Stimulated activated CD4-positive, alpha-beta T cell treated with anti-CD3 and anti-CD28 coated beads, Interleukin-1b, Interleukin-23, amount 100 ng/mL, for 24 hours (primary cell): ENCODE data around the gene KCNA4.
"Not testable (repeated sequence)": the region's sequence is repeated elsewhere in the genome, so short reads cannot be mapped to it uniquely, and the experiment has no call there.

Source experiments
- DNase-seq, 4 experiments: peaks; one replicate each; pipeline ENCODE4 v3.0.0-alpha.2; 2020; ENCODE audit warnings: low read depth in 4 of 4, low spot score in 1 of 4

The KCNA4 gene

DNA sequence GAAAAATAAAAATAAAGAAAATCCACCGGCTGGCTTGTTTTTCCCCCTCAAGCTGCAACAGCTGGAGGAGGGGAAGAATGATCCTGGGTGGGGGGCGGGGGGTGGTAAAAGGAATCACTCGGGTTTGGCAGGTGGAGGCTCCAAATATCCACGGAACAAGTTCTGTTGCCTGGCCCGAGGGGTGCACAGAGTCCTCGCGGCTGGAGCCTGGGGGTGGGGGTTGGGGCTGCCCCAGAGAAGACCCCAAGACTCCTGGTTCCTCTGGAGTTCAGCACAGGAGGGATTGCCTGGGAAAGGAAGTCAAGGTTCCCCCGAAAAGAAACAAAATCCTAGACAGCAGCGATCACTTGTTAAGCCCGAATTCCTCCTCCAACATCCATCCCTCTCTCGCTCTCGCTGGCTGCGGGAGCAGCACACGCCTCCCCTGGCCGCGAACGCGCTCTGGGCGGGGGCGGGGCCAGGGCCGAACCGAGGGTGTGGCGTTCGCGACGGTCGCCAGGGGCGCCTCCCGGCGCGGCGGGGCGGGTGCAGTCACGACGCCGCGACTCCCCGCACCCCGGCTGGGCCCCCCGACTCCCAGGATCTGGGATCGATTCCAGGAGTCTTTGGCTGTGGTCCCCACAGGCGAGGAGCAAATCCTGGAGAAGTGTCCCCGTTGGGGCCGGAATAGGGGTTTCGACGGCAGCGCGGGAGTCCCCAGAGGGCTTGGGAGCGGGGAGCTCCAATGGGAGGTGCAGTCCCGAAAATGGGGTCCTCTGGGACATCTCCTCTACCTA, at the start of gene KCNA4:
Gene KCNA4, minus strand, starts transcription at position 443 of the 776 bp plus-strand sequence. CDS start 4,352 bp downstream, outside the sequence.
- DNase-seq = no peak

- DNase-seq = no peak
These were observed 45.3 kb upstream of the KCNA4 start for GRCh38 chr11:30062103-30062502.

GRCh38 chr11:30059172-30059815, 42.5 kb upstream of the KCNA4 start:
- DNase-seq = no peak

DNA sequence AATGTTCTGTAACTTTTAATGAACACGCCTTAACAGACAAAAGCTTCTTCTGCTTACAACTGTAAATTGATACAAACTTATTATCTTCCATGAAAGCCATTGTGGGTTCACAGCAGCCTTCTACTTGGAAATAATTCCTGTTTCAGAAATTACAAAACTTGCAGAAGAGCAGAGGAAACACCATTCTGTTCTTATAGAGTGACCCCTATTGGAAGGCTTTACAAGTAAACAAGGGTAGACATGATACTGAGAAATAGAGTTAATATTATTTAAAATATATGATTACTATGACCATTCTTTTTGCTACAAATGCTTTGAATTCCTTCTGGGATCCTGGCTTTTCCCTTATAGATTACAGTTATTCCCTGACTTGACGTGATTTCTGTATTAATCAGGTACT, 32.4 kb upstream of the KCNA4 start:
- DNase-seq = no peak

GRCh38 chr11:30046578-30046945, 29.7 kb upstream of the KCNA4 start:
- no peak for DNase-seq

GRCh38 chr11:30045921-30046577, 29.2 kb upstream of the KCNA4 start:
- DNase-seq = no peak

DNA sequence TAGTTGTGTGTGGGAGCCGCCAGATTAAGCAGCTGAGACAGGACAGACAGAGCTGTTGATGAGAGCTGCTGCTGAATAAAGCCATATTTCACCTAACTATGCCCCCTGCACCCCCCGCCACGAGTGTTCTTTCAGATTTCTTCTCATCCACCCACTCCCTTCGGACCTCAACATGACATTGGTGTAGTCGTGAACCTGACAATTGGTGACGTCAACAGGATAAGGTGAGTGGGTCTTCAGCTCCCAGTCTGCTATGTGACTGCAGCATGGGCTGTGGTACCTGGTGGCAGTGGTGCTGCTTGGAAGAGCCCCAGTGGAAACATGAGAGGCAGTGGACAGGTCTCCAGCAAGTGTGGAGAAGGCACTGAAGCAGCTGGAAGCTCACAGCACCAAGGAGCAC, 28.3 kb upstream of the KCNA4 start:
- DNase-seq = no peak

DNA sequence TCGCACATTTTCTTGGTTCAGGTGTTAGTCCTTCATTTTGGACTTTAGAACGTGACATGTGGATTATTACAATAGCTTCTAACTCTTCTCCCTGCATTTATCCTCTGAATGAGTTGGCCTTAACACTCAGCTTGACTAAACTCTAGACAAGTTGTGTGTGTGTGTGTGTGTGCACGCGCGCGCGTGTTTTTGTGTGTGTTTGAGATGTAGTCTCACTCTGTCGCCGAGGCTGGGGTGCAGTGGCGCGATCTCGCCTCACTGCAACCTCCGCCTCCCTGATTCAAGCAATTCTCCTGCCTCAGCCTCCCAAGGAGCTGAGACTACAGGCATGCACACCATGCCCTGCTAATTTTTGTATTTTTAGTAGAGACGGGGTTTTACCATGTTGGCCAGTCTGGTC, 24.3 kb upstream of the KCNA4 start:
- DNase-seq = no peak

DNA sequence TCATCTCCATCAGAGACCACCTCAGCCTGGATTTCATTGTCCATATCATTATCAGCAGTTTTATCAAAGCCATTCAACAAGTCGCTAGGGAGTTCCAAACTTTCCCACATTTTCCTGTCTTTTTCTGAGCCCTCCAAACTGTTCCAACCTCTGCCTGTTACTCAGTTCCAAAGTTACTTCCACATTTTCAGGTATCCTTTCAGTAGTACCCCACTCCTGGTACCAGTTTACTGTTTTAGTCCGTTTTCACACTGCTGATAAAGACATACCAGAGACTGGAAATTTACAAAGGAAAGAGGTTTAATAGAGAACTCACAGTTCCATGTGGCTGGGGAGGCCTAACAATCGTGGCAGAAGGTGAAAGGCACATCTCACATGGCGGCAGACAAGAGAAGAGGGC, 17.9 kb upstream of the KCNA4 start:
- DNase-seq = not testable (repeated sequence)

GRCh38 chr11:30034166-30034565, 17.3 kb upstream of the KCNA4 start:
- not testable (repeated sequence) for DNase-seq

DNA sequence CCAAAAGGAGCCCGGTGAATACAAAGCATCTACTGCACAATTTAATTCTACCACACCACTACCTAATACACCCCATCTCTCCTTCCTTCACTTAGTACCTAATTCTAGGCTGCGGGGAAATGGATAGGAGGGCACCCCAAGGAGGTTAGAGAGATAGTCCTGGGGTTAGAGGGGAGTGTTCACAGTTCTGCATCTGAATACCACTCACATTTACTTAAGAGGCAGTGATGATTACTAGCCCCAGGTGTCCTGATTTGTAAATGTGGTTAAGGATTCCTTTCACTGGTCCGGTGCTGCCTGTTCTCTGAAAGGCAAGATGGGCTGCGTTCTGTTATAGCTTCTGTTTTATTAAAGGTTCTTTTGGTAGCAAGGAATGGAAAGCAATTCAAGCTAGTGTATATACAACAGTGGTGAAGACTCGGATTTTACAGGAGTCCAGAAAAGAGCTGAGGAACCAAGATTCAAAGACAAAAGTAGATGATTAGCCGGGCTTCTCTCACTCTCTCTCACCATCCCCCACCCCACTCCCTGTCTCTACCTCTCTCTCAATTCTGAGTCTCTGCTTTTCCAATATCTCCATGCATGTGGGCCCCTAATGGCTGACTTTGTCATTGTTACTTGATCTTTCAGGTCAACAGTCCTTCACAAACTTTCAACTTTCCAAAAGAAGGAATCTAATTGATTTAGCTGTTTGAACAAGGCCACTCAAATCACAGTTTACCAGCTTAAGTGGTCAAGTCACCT, 8.7 kb upstream of the KCNA4 start:
- DNase-seq = no peak

DNA sequence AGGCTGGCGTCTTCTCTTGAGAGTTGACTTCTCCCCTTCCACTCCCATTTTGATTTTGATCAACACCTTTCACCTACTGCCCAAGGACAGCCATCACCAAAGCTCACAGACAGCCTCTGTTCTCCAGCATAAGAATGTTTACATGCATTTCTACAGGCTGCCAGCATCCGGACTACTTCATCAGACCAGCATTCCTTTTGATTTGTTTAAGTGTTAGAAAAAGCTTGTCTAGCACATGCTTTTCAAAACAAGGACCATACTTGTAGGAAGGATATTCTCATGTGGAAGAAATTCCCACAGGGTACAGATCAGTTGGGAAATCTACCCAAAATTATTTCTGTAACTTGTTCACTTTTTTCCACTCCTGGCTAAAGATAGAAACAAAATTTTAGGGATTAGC, 6.2 kb upstream of the KCNA4 start:
- no peak for DNase-seq

GRCh38 chr11:30019481-30019880, 2.7 kb upstream of the KCNA4 start:
- DNase-seq = no peak

DNA sequence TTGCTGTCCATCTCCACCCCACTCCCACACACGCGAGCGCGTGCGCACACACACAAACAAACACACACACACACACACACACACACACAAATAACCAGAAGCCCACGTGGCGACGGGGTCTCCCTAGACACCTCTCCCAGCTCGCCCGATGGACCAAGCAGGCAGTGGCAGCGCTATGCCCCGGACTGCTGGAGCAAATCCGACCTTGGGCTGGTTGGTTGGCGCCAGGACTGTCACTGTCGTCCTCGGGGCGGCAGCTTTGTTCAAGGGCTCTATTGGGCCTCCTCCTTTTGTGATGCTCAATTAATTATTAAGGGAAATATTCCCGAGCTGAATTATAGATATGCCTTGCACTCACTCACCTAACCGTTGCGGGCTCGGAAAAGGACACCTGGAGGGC, 1.7 kb upstream of the KCNA4 start:
- DNase-seq = no peak

DNA sequence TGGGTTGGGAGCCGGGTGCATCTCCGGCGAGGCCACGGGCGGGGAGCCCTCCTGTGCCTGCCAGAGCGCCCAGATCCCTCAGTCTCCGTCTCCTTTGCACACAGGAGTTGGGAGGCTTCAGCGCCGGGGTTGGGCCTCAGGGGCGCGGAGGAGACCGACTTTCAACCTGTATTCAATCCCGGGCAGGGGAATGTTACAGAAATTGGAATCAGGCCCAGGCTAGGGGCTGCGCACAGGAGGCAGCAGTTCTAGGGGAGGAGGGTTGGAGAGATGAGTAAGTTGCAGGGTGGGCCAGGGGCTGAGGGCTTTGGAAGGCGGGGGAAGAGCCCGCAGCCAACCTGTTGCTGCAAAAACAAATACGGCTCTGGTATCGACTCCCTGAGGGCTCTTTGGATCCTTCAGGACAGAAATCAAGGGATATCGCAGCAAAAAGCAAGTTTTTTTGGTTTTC, 640 bp upstream of the KCNA4 start:
- no peak for DNase-seq

GRCh38 chr11:30015725-30016412, 961 bp downstream of the KCNA4 start:
- DNase-seq = no peak

GRCh38 chr11:30012346-30012745, 4.5 kb downstream of the KCNA4 start:
- no peak for DNase-seq

DNA sequence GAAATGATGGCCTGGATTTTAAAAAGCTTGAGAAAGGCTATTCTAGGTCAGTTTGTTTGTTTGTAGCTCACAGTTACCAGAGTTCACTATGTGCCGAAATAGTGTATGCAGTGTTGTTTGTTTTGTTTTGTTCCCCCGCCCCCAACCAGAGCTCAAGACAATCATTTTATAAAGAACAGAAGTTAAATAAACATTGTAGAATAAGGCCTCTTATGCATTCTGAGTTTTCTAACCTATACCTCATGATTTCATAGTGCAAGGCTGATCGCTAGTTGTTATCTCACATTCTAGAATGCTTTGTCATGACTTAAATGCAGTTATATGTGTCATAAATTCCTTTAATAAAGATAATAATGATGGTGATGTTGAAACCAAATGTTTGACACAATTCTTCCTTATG, 7.8 kb downstream of the KCNA4 start:
- DNase-seq = no peak

- no peak for DNase-seq
These were observed 10.0 kb downstream of the KCNA4 start for GRCh38 chr11:30006876-30007275.

DNA sequence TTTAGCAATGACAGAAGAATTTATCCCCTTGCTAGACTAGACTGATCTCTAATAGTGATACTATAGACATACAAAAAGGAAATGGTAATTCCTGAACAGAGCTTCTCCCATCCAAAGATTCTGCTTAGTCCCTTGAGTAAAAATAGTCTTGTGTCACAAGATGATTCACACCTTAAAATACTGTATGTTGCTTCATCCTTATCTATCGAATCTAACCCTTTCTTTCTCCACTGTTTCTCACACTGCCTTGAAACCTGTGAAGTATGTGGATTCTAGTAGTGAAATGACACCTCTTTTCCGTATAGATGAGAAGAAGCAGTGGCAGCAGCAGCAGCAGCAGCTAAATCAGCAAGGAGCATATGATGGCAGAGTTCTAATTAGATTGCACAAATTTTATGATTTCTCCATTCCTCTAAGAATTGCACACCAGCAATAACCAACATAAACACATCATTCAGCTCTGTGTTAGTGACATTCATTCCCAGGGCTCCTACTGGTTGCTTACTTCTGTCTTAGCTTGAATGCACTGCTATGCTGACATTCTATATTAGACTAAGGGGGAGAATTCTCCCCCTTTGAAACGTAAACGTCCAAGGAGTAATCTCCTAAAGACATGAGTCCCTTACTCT, 14.6 kb downstream of the KCNA4 start:
- DNase-seq = no peak
